GM12878 (cell line): ENCODE results near the gene P2RX4. TPM values are rescaled to one million over a fixed set of nuclear protein-coding genes. Genes with fewer than 3 reads are reported as not detected.
A peak's percentile ranks its signal among the peaks of the same experiment; 100 is the strongest.
"Not testable (repeated sequence)": the region's sequence is repeated elsewhere in the genome, so short reads cannot be mapped to it uniquely, and the experiment has no call there.

ENCODE experiments used
- ATAC-seq: fragments of 200-7000 bp; cut with Tn5 transposase; 3 replicates; pipeline ENCODE4 v1.9.1; 2020; ENCODE audit warnings: mild to moderate bottlenecking, moderate library complexity
- BruUV-seq: library from RNA; stranded (reverse); fragments of 400-500 nt; replicated peaks from 2 replicates; lab custom pipeline; 2021; lab: Mats Ljungman, UMichigan
- CTCF ChIA-PET: fragments of 300-600 bp; sonication (Branson Sonifier 250); formaldehyde crosslinking; extraction: SDS; loops from one replicate; lab custom pipeline; 2021; ENCODE audit warnings: inconsistent platforms; lab: Yijun Ruan, JAX
- POLR2A ChIA-PET: fragments of 350-600 bp; formaldehyde crosslinking; extraction: SDS; loops from one replicate; lab custom pipeline; 2021; ENCODE audit warnings: inconsistent platforms; lab: Charles Lee
- RAD21 ChIA-PET: fragments of 300-600 bp; sonication (Branson Sonifier 250); formaldehyde crosslinking; loops from one replicate; lab custom pipeline; 2023; ENCODE audit warnings: antibody characterized with exemption; ENCODE audit not compliant: unreplicated experiment; lab: Charles Lee
- SMC1A ChIA-PET: fragments of 300-600 bp; sonication (Branson Sonifier 250); formaldehyde crosslinking; loops from one replicate; lab custom pipeline; 2023; ENCODE audit not compliant: unreplicated experiment, uncharacterized antibody; lab: Charles Lee
- DNase-seq: peaks from one replicate; pipeline ENCODE4 v3.0.0-alpha.2; 2011; ENCODE audit warnings: low read depth, low spot score
- FAIRE-seq: peaks from 3 replicates; lab custom pipeline; 2011; peaks lifted over from hg19 to GRCh38; lab: Jason Lieb, UNC
- H2AFZ ChIP-seq: 2 replicates; pipeline ENCODE4 v1.6.0; 2011; ENCODE audit warnings: low read depth, low read length, control low read depth; ENCODE audit not compliant: control insufficient read depth
- H3K27ac ChIP-seq: 2 replicates; pipeline ENCODE4 v1.5.1; 2011; ENCODE audit warnings: control low read depth; ENCODE audit not compliant: control insufficient read depth, insufficient read depth
- H3K27me3 ChIP-seq, 2 experiments: replicated peaks in 1 of 2; 2 replicates each; pipeline versions ENCODE4 v1.6.0 to v1.6.1; 2011; ENCODE audit warnings: low read length in 1 of 2; ENCODE audit not compliant: control insufficient read depth in 2 of 2, insufficient read depth in 2 of 2
- H3K36me3 ChIP-seq, 2 experiments: 2 replicates each; pipeline ENCODE4 v1.5.1; 2011; ENCODE audit warnings: low read length in 1 of 2; ENCODE audit not compliant: control insufficient read depth in 2 of 2, insufficient read depth in 2 of 2
- H3K4me1 ChIP-seq: 2 replicates; pipeline ENCODE4 v1.6.1; 2011; ENCODE audit warnings: mild to moderate bottlenecking, low read length, moderate library complexity, mixed read lengths; ENCODE audit not compliant: control insufficient read depth, insufficient read depth
- H3K4me2 ChIP-seq: 2 replicates; pipeline ENCODE4 v1.6.0; 2011; ENCODE audit warnings: control low read depth; ENCODE audit not compliant: control insufficient read depth, insufficient read depth
- H3K4me3 ChIP-seq: fragments of 200-600 bp; sonication (generic); 2 replicates; pipeline ENCODE4 v1.5.1; 2016
- H3K79me2 ChIP-seq: 2 replicates; pipeline ENCODE4 v1.6.0; 2011; ENCODE audit warnings: low read length; ENCODE audit not compliant: control insufficient read depth, insufficient read depth
- H3K9ac ChIP-seq: 2 replicates; pipeline ENCODE4 v1.8.0; 2011; ENCODE audit warnings: low read length, control low read depth, mixed read lengths; ENCODE audit not compliant: control insufficient read depth, insufficient read depth
- H3K9me3 ChIP-seq: replicated peaks from 3 replicates; pipeline ENCODE4 v1.5.1; 2011; ENCODE audit warnings: mild to moderate bottlenecking, low read length; ENCODE audit not compliant: control insufficient read depth, insufficient read depth
- H4K20me1 ChIP-seq: 2 replicates; pipeline ENCODE4 v1.6.0; 2011; ENCODE audit not compliant: control insufficient read depth, insufficient read depth
- BACH1 ChIP-seq: fragments of 450-650 bp; IDR thresholded peaks from 2 replicates; pipeline ENCODE4 v1.6.1; 2017; ENCODE audit warnings: mild to moderate bottlenecking, borderline replicate concordance
- BCL11A ChIP-seq: IDR thresholded peaks from 2 replicates; pipeline ENCODE4 v1.6.1; 2011; ENCODE audit warnings: low read depth, low read length
- BHLHE40 ChIP-seq, 2 experiments: fragments of 450-650 bp in 1 of 2; IDR thresholded peaks; 2 replicates each; pipeline ENCODE4 v1.6.1; 2011 to 2017; ENCODE audit warnings: low read depth in 2 of 2, borderline replicate concordance in 1 of 2, improper control_type of control experiment in 1 of 2, low read length in 1 of 2, mild to moderate bottlenecking in 1 of 2
- BMI1 ChIP-seq: fragments of 450-650 bp; IDR thresholded peaks from 2 replicates; pipeline ENCODE4 v1.6.1; 2016; ENCODE audit warnings: mild to moderate bottlenecking, moderate library complexity, borderline replicate concordance
- HDGF ChIP-seq: fragments of 450-650 bp; IDR thresholded peaks from 2 replicates; pipeline ENCODE4 v1.6.1; 2016; ENCODE audit warnings: antibody characterized with exemption
- KAT2A ChIP-seq: conservative IDR thresholded peaks from 2 replicates; pipeline ENCODE4 v1.6.1; 2011; ENCODE audit warnings: low read depth, low read length; ENCODE audit not compliant: control insufficient read depth
- MEF2B ChIP-seq: fragments of 450-650 bp; IDR thresholded peaks from 2 replicates; pipeline ENCODE4 v1.6.1; 2018; ENCODE audit warnings: mild to moderate bottlenecking, moderate library complexity; ENCODE audit not compliant: partially characterized antibody, poor library complexity, severe bottlenecking
- NFYA ChIP-seq: IDR thresholded peaks from 2 replicates; pipeline ENCODE4 v1.6.1; 2011; ENCODE audit warnings: low read depth, mild to moderate bottlenecking, low read length, improper control_type of control experiment, borderline replicate concordance
- POLR2AphosphoS2 ChIP-seq: IDR thresholded peaks from 2 replicates; pipeline ENCODE4 v1.6.1; 2011; ENCODE audit warnings: low read depth, mild to moderate bottlenecking, low read length, improper control_type of control experiment, moderate library complexity
- POU2F2 ChIP-seq: IDR thresholded peaks from 3 replicates; pipeline ENCODE4 v1.6.1; 2011; ENCODE audit warnings: low read depth, mild to moderate bottlenecking, low read length, borderline replicate concordance
- SUPT20H ChIP-seq: IDR thresholded peaks from 2 replicates; pipeline ENCODE4 v1.6.1; 2011; ENCODE audit warnings: low read depth, mild to moderate bottlenecking, low read length, moderate library complexity, borderline replicate concordance; ENCODE audit not compliant: control insufficient read depth
- TCF12 ChIP-seq: IDR thresholded peaks from 2 replicates; pipeline ENCODE4 v1.6.1; 2011; ENCODE audit warnings: low read depth, mild to moderate bottlenecking, low read length
- WGBS: methylation state at CpG from one replicate; pipeline ENCODE4 v1.1.6; 2016; ENCODE audit warnings: low lambda C conversion rate; ENCODE audit not compliant: insufficient replicate concordance, insufficient coverage; ENCODE audit errors: missing lambda C conversion rate; 5-methylcytosine and 5-hydroxymethylcytosine counted together
- in situ Hi-C: fragments of 300-500 bp; cut with MboI; formaldehyde crosslinking; loops from 9 replicates; pipeline ENCODE4 v1.14.3; 2018; ENCODE audit warnings: mixed read lengths
- intact Hi-C: fragments of 100-400 bp; cut with micrococcal nuclease; formaldehyde crosslinking; loops from one replicate; pipeline ENCODE4 v1.14.2; 2022; ENCODE audit not compliant: unreplicated experiment
- polyA plus RNA-seq, 11 experiments: library from polyadenylated mRNA; depleted of rRNA in 4 of 11; unstranded in 6 of 11; stranded (reverse) in 5 of 11; fragments of >200 nt; fragmentation: Nextera tagmentation in 4 of 11; fragmentation: Illumina TruSeq in 1 of 11; extraction: Ambion mirVana in 4 of 11; extraction: Trizol in 1 of 11; gene quantifications; 1 replicate in 1 of 11; 2 replicates in 10 of 11; pipeline versions ENCODE4 v1.2.1 to v1.2.3, GENCODE V29; 2011 to 2016; ENCODE audit warnings: inconsistent platforms in 2 of 11, missing spikeins in 2 of 11, low read depth in 1 of 11
- total RNA-seq, 4 experiments: library from RNA; depleted of rRNA in 3 of 4; stranded (reverse); fragments of >200 nt in 3 of 4; fragmentation: Illumina TruSeq in 1 of 4; extraction: Trizol in 1 of 4; gene quantifications; 2 replicates each; pipeline versions ENCODE4 v1.2.1 to v1.2.3, GENCODE V29; 2013 to 2021

Gene P2RX4
- total and polyA plus RNA-seq, 10 of the 15 experiments (the other 5 are each of a cell fraction or from before 2014, with no cell fraction given): 9.0 to 43.4 (median 20.5) TPM

DNA sequence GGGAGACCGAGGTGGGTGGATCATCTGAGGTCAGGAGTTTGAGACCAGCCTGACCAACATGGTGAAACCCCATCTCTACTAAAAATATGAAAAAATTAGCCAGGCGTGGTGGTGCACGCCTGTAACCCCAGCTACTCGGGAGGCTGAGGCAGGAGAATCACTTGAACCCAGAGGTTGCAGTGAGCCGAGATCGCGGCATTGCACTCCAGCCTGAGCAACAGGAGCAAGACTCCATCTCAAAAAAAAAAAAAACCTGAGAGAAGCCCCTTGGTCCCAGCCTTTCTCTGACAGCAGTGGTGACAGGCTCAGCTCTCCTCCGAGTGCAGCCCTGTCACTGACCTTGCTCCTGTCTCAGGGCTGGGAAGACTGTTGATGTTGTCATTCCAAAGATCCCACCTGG lies 16.9 kb downstream of the P2RX4 start:
- Histone ChIP-seq H3K4me2 (peak overlapping the region; percentile 31), H3K4me1 (peaks cover 16% of the 10 kb centered on the region), H3K27ac (peak overlapping the region; percentile 85), H3K9ac (peak overlapping the region; percentile 62), H2AFZ (peak overlapping the region; percentile 67)
- H3K27me3 ChIP-seq, H3K79me2 ChIP-seq, H3K36me3 ChIP-seq, H4K20me1 ChIP-seq, BruUV-seq, H3K9me3 ChIP-seq, in situ Hi-C loops, DNase-seq, H3K4me3 ChIP-seq, ATAC-seq, FAIRE-seq: not testable (repeated sequence)
- WGBS: 67% methylated on average over 8 of the region's 8 CpGs
- 0 out of 2 replicates have a peak, but pooled peaks have one; percentile 13 for TF ChIP-seq HDGF
- POLR2A ChIA-PET: interaction anchor here (0.7 kb wide), 2 partner anchors 100 to 235 kb away, joined by 3 to 4 read pairs; no protein-coding TSS in a partner anchor
- RAD21 ChIA-PET: interaction anchor here (0.7 to 1.2 kb wide), 3 partner anchors 11 to 104 kb away, joined by 3 to 4 read pairs (median 3); no protein-coding TSS in a partner anchor
- CTCF ChIA-PET: interaction anchor here (1.1 to 5.5 kb wide), 3 partner anchors 11 to 166 kb away, joined by 4 to 32 read pairs (median 6); no protein-coding TSS in a partner anchor
- SMC1A ChIA-PET: interaction anchor here (1.3 to 1.4 kb wide), 2 partner anchors 11 to 167 kb away, joined by 3 to 4 read pairs; no protein-coding TSS in a partner anchor
- intact Hi-C loops: loop anchor here (5.0 kb wide), 3 partner anchors 100 to 165 kb away; no protein-coding TSS in a partner anchor

DNA sequence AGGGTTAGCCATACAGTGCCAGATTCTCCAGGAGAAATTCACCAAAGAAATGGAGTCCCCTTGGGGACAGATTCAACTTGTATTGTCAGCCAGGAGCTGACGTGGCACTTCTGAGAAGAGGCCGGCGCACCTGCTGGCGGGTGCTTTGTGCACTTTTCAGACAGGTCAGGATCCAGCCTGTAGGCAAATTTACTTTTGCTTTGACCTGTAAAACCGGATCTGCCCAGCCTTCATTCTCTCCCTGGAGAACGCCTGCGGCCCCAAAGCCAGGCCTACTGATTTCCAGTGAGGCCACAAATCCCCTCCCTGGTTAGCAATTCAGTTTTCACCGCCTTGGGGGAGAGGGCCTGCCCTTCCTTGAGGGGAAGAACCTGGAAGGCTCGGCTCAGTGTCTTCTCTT lies 17.4 kb downstream of the P2RX4 start:
- H3K27ac ChIP-seq: peak overlapping the region; percentile 85
- H3K4me3 ChIP-seq: no peak overlapping the region
- peaks cover 16% of the 10 kb centered on the region for H3K4me1 ChIP-seq
- H3K36me3 ChIP-seq: peaks cover 0 to 1% of the 10 kb centered on the region in 2 experiments; a peak in 3 of 4 replicates
- H3K9me3 ChIP-seq: no peaks in the 10 kb centered on the region
- peak overlapping the region; percentile 62 for H3K9ac ChIP-seq
- RAD21 ChIA-PET: interaction anchor here (0.7 to 1.2 kb wide), 3 partner anchors 12 to 105 kb away, joined by 3 to 4 read pairs (median 3); no protein-coding TSS in a partner anchor
- H2AFZ ChIP-seq: peak overlapping the region; percentile 67
- H3K79me2 ChIP-seq: no peaks in the 10 kb centered on the region
- H3K27me3 ChIP-seq: no peaks in the 10 kb centered on the region
- in situ Hi-C loops: no loop called here
- H3K4me2 ChIP-seq: peak overlapping the region; percentile 31
- WGBS: 2% methylated on average over 9 of the region's 9 CpGs
- intact Hi-C loops: loop anchor here (5.0 kb wide), 3 partner anchors 100 to 165 kb away; no protein-coding TSS in a partner anchor
- DNase-seq (no peak), ATAC-seq (peak; percentile 80), FAIRE-seq (no peak)
- no TSS peak for BruUV-seq
- no peaks in the 10 kb centered on the region for H4K20me1 ChIP-seq
- POLR2A ChIA-PET: interaction anchor here (0.7 kb wide), 1 partner anchor 100 kb away, joined by 3 read pairs; no protein-coding TSS in a partner anchor
- CTCF ChIA-PET: interaction anchor here (1.1 to 5.5 kb wide), 3 partner anchors 10 to 166 kb away, joined by 4 to 32 read pairs (median 6); no protein-coding TSS in a partner anchor
- SMC1A ChIA-PET: interaction anchor here (1.3 to 1.4 kb wide), 2 partner anchors 11 to 168 kb away, joined by 3 to 4 read pairs; no protein-coding TSS in a partner anchor
- TF ChIP-seq KAT2A (no peak), POLR2AphosphoS2 (0 out of 2 replicates have a peak, but pooled peaks have one; percentile 34), BACH1 (no peak), BMI1 (no peak), TCF12 (peak; percentile 69; the same call in 1 of the 2 replicates), MEF2B (peak; percentile 43), POU2F2 (peak; percentile 69; the same call in 2 of the 3 replicates), SUPT20H (no peak), BCL11A (no peak), BHLHE40 (IDR thresholded peaks at IDR 0.05; ENCODE audit: borderline replicate concordance in 1 of 2, low read depth in 2 of 2, low read length in 1 of 2) (peak in 1 of 2 experiments; percentile 27; a peak in 1 of 4 replicates), NFYA (no peak)
